ENCODE results near the gene ALOXE3. TPM values are rescaled to one million over a fixed set of nuclear protein-coding genes. Genes with fewer than 3 reads are reported as not detected.

Gene ALOXE3
- total and polyA plus RNA-seq, 2 experiments from 2014 or later, result 0.10 to 0.27 TPM

DNA sequence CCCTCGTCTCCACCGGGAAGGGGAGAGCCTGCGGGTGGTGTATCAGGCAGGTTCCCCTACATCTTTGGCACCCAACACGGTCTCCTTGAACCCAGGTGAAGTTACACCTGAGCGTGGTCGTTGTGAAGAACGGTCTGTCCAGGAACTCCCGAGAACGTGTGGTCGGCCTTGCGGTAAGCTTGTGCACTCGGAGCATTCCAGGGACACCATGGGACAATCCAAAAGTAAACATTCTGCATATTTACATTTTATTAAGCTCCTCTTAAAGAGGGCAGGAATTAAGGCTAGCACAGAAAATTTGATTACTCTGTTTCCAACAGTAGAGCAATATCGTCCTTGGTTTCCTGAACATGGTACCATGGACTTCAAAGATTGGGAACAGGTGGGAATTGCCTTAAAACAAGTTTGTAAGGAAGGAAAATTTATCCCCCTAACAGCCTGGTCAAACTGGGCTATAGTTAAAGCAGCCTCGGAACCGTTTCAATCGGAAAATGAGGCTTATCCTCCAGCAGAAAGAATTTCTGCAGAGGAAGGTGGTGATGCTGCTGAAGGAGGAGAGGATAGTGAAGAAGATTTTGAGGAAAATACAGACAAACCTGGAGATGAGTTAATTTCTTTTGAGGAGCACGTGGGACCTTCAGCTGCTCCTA is 61.2 kb downstream of the ALOXE3 start (continued):
- TF ChIP-seq, protein P1, sequence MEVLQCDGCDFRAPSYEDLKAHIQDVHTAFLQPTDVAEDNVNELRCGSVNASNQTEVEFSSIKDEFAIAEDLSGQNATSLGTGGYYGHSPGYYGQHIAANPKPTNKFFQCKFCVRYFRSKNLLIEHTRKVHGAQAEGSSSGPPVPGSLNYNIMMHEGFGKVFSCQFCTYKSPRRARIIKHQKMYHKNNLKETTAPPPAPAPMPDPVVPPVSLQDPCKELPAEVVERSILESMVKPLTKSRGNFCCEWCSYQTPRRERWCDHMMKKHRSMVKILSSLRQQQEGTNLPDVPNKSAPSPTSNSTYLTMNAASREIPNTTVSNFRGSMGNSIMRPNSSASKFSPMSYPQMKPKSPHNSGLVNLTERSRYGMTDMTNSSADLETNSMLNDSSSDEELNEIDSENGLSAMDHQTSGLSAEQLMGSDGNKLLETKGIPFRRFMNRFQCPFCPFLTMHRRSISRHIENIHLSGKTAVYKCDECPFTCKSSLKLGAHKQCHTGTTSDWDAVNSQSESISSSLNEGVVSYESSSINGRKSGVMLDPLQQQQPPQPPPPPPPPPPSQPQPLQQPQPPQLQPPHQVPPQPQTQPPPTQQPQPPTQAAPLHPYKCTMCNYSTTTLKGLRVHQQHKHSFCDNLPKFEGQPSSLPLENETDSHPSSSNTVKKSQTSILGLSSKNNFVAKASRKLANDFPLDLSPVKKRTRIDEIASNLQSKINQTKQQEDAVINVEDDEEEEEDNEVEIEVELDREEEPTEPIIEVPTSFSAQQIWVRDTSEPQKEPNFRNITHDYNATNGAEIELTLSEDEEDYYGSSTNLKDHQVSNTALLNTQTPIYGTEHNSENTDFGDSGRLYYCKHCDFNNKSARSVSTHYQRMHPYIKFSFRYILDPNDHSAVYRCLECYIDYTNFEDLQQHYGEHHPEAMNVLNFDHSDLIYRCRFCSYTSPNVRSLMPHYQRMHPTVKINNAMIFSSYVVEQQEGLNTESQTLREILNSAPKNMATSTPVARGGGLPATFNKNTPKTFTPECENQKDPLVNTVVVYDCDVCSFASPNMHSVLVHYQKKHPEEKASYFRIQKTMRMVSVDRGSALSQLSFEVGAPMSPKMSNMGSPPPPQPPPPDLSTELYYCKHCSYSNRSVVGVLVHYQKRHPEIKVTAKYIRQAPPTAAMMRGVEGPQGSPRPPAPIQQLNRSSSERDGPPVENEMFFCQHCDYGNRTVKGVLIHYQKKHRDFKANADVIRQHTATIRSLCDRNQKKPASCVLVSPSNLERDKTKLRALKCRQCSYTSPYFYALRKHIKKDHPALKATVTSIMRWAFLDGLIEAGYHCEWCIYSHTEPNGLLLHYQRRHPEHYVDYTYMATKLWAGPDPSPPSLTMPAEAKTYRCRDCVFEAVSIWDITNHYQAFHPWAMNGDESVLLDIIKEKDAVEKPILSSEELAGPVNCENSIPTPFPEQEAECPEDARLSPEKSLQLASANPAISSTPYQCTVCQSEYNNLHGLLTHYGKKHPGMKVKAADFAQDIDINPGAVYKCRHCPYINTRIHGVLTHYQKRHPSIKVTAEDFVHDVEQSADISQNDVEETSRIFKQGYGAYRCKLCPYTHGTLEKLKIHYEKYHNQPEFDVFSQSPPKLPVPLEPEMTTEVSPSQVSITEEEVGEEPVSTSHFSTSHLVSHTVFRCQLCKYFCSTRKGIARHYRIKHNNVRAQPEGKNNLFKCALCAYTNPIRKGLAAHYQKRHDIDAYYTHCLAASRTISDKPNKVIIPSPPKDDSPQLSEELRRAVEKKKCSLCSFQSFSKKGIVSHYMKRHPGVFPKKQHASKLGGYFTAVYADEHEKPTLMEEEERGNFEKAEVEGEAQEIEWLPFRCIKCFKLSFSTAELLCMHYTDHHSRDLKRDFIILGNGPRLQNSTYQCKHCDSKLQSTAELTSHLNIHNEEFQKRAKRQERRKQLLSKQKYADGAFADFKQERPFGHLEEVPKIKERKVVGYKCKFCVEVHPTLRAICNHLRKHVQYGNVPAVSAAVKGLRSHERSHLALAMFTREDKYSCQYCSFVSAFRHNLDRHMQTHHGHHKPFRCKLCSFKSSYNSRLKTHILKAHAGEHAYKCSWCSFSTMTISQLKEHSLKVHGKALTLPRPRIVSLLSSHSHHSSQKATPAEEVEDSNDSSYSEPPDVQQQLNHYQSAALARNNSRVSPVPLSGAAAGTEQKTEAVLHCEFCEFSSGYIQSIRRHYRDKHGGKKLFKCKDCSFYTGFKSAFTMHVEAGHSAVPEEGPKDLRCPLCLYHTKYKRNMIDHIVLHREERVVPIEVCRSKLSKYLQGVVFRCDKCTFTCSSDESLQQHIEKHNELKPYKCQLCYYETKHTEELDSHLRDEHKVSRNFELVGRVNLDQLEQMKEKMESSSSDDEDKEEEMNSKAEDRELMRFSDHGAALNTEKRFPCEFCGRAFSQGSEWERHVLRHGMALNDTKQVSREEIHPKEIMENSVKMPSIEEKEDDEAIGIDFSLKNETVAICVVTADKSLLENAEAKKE (CRISPR knock-in tag; IDR thresholded peaks at IDR 0.05), result no peak
- TF ChIP-seq JUNB (IDR thresholded peaks at IDR 0.05; ENCODE audit: unreplicated experiment) (no peak), ZNF114 (CRISPR knock-in tag; IDR thresholded peaks at IDR 0.05) (no peak), STAT1 (IDR thresholded peaks at IDR 0.05; ENCODE audit: unreplicated experiment) (no peak), POLR2AphosphoS5 (IDR thresholded peaks at IDR 0.05; ENCODE audit: low read depth) (no peak), ZNF331 (CRISPR knock-in tag; IDR thresholded peaks at IDR 0.05; ENCODE audit: low read depth) (no peak), EZH2 (IDR thresholded peaks at IDR 0.05; ENCODE audit: low read depth, unreplicated experiment) (no peak), CREB1 (CRISPR knock-in tag; IDR thresholded peaks at IDR 0.05; ENCODE audit: low read depth) (no peak), EZH2phosphoT487 (IDR thresholded peaks at IDR 0.05; ENCODE audit: unreplicated experiment) (no peak), NANOG (IDR thresholded peaks at IDR 0.05; ENCODE audit: borderline replicate concordance) (no peak)
- TF ChIP-seq, protein P2, sequence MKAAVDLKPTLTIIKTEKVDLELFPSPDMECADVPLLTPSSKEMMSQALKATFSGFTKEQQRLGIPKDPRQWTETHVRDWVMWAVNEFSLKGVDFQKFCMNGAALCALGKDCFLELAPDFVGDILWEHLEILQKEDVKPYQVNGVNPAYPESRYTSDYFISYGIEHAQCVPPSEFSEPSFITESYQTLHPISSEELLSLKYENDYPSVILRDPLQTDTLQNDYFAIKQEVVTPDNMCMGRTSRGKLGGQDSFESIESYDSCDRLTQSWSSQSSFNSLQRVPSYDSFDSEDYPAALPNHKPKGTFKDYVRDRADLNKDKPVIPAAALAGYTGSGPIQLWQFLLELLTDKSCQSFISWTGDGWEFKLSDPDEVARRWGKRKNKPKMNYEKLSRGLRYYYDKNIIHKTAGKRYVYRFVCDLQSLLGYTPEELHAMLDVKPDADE (IDR thresholded peaks at IDR 0.05), result no peak
- TF ChIP-seq, protein P3, sequence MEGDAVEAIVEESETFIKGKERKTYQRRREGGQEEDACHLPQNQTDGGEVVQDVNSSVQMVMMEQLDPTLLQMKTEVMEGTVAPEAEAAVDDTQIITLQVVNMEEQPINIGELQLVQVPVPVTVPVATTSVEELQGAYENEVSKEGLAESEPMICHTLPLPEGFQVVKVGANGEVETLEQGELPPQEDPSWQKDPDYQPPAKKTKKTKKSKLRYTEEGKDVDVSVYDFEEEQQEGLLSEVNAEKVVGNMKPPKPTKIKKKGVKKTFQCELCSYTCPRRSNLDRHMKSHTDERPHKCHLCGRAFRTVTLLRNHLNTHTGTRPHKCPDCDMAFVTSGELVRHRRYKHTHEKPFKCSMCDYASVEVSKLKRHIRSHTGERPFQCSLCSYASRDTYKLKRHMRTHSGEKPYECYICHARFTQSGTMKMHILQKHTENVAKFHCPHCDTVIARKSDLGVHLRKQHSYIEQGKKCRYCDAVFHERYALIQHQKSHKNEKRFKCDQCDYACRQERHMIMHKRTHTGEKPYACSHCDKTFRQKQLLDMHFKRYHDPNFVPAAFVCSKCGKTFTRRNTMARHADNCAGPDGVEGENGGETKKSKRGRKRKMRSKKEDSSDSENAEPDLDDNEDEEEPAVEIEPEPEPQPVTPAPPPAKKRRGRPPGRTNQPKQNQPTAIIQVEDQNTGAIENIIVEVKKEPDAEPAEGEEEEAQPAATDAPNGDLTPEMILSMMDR (conservative IDR thresholded peaks at IDR 0.05; ENCODE audit: low read depth in 2 of 2), result no peak

Measured in GM23338 (cell line).